ENCODE data around the gene DUSP7. TPM values are rescaled to one million over a fixed set of nuclear protein-coding genes. Genes with fewer than 3 reads are reported as not detected.

Gene DUSP7
- polyA plus RNA-seq: 10 to 100 TPM; 18.2 to 35.2 TPM

- Histone ChIP-seq H3K4me3 (ENCODE audit: low read depth in 1 of 2, low read length in 2 of 2) (peak within 1 kb of the TSS; percentile 82 to 91), H3K27ac (ENCODE audit: low read depth in 2 of 2, low read length in 1 of 2) (peak within 1 kb of the TSS; percentile 97 to 99), H3K27me3 (ENCODE audit: control insufficient read depth in 1 of 2, insufficient read depth in 2 of 2, low read length in 2 of 2) (no peaks in the 10 kb centered on the region), H3K9me3 (ENCODE audit: control insufficient read depth in 2 of 2, insufficient read depth in 1 of 2, low read depth in 1 of 2, low read length in 1 of 2) (no peaks in the 10 kb centered on the region), H3K36me3 (ENCODE audit: control insufficient read depth in 2 of 2, insufficient read depth in 2 of 2, low read length in 1 of 2) (peaks cover 0 to 18% of the 10 kb centered on the region in 2 donors), H3K4me1 (ENCODE audit: control insufficient read depth in 2 of 2, insufficient read depth in 2 of 2, low read length in 1 of 2) (peaks cover 9 to 49% of the 10 kb centered on the region in 2 donors)
- 0 to 1% methylated on average over 39 to 51 of the region's 51 CpGs for WGBS, 2 donors
Observed at GRCh38 chr3:52056521-52056967, at the start of gene DUSP7. TSS of gene DUSP7 (minus strand) at chr3:52056571. CDS start at chr3:52056366, 205 bp downstream.

- WGBS, 2 donors: 81 to 88% methylated on average over 10 of the region's 10 CpGs
- Histone ChIP-seq H3K4me1 (ENCODE audit: control insufficient read depth in 2 of 2, insufficient read depth in 2 of 2, low read length in 1 of 2) (peaks cover 2 to 16% of the 10 kb centered on the region in 2 donors), H3K27me3 (ENCODE audit: control insufficient read depth in 1 of 2, insufficient read depth in 2 of 2, low read length in 2 of 2) (no peaks in the 10 kb centered on the region), H3K9me3 (ENCODE audit: control insufficient read depth in 2 of 2, insufficient read depth in 1 of 2, low read depth in 1 of 2, low read length in 1 of 2) (no peaks in the 10 kb centered on the region), H3K4me3 (ENCODE audit: low read depth in 1 of 2, low read length in 2 of 2) (no peak overlapping the region), H3K36me3 (ENCODE audit: control insufficient read depth in 2 of 2, insufficient read depth in 2 of 2, low read length in 1 of 2) (no peaks in the 10 kb centered on the region), H3K27ac (ENCODE audit: low read depth in 2 of 2, low read length in 1 of 2) (no peak overlapping the region)
Observed at GRCh38 chr3:52104684-52105640, 48.6 kb upstream of the DUSP7 start.

- no peak overlapping the region for H3K27ac ChIP-seq (ENCODE audit: low read depth in 2 of 2, low read length in 1 of 2)
- no peaks in the 10 kb centered on the region for H3K9me3 ChIP-seq (ENCODE audit: control insufficient read depth in 2 of 2, insufficient read depth in 1 of 2, low read depth in 1 of 2, low read length in 1 of 2)
- WGBS, 2 donors: 96 to 99% methylated on average over 4 of the region's 4 CpGs
- peaks cover 2 to 11% of the 10 kb centered on the region in 2 donors for H3K4me1 ChIP-seq (ENCODE audit: control insufficient read depth in 2 of 2, insufficient read depth in 2 of 2, low read length in 1 of 2)
- peaks cover 0 to 3% of the 10 kb centered on the region in 2 donors for H3K36me3 ChIP-seq (ENCODE audit: control insufficient read depth in 2 of 2, insufficient read depth in 2 of 2, low read length in 1 of 2)
- H3K27me3 ChIP-seq (ENCODE audit: control insufficient read depth in 1 of 2, insufficient read depth in 2 of 2, low read length in 2 of 2): no peaks in the 10 kb centered on the region
- no peak overlapping the region for H3K4me3 ChIP-seq (ENCODE audit: low read depth in 1 of 2, low read length in 2 of 2)
Observed at GRCh38 chr3:52102934-52103333, 46.6 kb upstream of the DUSP7 start.

GRCh38 chr3:52099001-52099401 is 42.6 kb upstream of the DUSP7 start:
- Histone ChIP-seq H3K27me3 (ENCODE audit: control insufficient read depth in 1 of 2, insufficient read depth in 2 of 2, low read length in 2 of 2) (no peaks in the 10 kb centered on the region), H3K4me3 (ENCODE audit: low read depth in 1 of 2, low read length in 2 of 2) (no peak overlapping the region), H3K9me3 (ENCODE audit: control insufficient read depth in 2 of 2, insufficient read depth in 1 of 2, low read depth in 1 of 2, low read length in 1 of 2) (no peaks in the 10 kb centered on the region), H3K4me1 (ENCODE audit: control insufficient read depth in 2 of 2, insufficient read depth in 2 of 2, low read length in 1 of 2) (no peaks in the 10 kb centered on the region), H3K36me3 (ENCODE audit: control insufficient read depth in 2 of 2, insufficient read depth in 2 of 2, low read length in 1 of 2) (peaks cover 0 to 3% of the 10 kb centered on the region in 2 donors), H3K27ac (ENCODE audit: low read depth in 2 of 2, low read length in 1 of 2) (no peak overlapping the region)
- 73 to 80% methylated on average over 3 of the region's 3 CpGs for WGBS, 2 donors

GRCh38 chr3:52097851-52098507 is 41.6 kb upstream of the DUSP7 start:
- H3K27ac ChIP-seq (ENCODE audit: low read depth in 2 of 2, low read length in 1 of 2): no peak overlapping the region
- no peaks in the 10 kb centered on the region for H3K9me3 ChIP-seq (ENCODE audit: control insufficient read depth in 2 of 2, insufficient read depth in 1 of 2, low read depth in 1 of 2, low read length in 1 of 2)
- no peak overlapping the region for H3K4me3 ChIP-seq (ENCODE audit: low read depth in 1 of 2, low read length in 2 of 2)
- 84 to 90% methylated on average over 2 of the region's 2 CpGs for WGBS, 2 donors
- no peaks in the 10 kb centered on the region for H3K27me3 ChIP-seq (ENCODE audit: control insufficient read depth in 1 of 2, insufficient read depth in 2 of 2, low read length in 2 of 2)
- peaks cover 0 to 1% of the 10 kb centered on the region in 2 donors for H3K4me1 ChIP-seq (ENCODE audit: control insufficient read depth in 2 of 2, insufficient read depth in 2 of 2, low read length in 1 of 2)
- H3K36me3 ChIP-seq (ENCODE audit: control insufficient read depth in 2 of 2, insufficient read depth in 2 of 2, low read length in 1 of 2): peaks cover 0 to 3% of the 10 kb centered on the region in 2 donors

GRCh38 chr3:52095990-52096775 is 39.8 kb upstream of the DUSP7 start:
- 93% methylated on average over 8 of the region's 8 CpGs for WGBS, 2 donors
- Histone ChIP-seq H3K4me3 (ENCODE audit: low read depth in 1 of 2, low read length in 2 of 2) (no peak overlapping the region), H3K27me3 (ENCODE audit: control insufficient read depth in 1 of 2, insufficient read depth in 2 of 2, low read length in 2 of 2) (no peaks in the 10 kb centered on the region), H3K9me3 (ENCODE audit: control insufficient read depth in 2 of 2, insufficient read depth in 1 of 2, low read depth in 1 of 2, low read length in 1 of 2) (no peaks in the 10 kb centered on the region), H3K4me1 (ENCODE audit: control insufficient read depth in 2 of 2, insufficient read depth in 2 of 2, low read length in 1 of 2) (peaks cover 0 to 1% of the 10 kb centered on the region in 2 donors), H3K36me3 (ENCODE audit: control insufficient read depth in 2 of 2, insufficient read depth in 2 of 2, low read length in 1 of 2) (peaks cover 0 to 3% of the 10 kb centered on the region in 2 donors), H3K27ac (ENCODE audit: low read depth in 2 of 2, low read length in 1 of 2) (no peak overlapping the region)

- H3K27me3 ChIP-seq (ENCODE audit: control insufficient read depth in 1 of 2, insufficient read depth in 2 of 2, low read length in 2 of 2): no peaks in the 10 kb centered on the region
- H3K27ac ChIP-seq (ENCODE audit: low read depth in 2 of 2, low read length in 1 of 2): no peak overlapping the region
- WGBS, 2 donors: 94 to 97% methylated on average over 11 of the region's 11 CpGs
- H3K4me1 ChIP-seq (ENCODE audit: control insufficient read depth in 2 of 2, insufficient read depth in 2 of 2, low read length in 1 of 2): peaks cover 1 to 5% of the 10 kb centered on the region in 2 donors
- H3K9me3 ChIP-seq (ENCODE audit: control insufficient read depth in 2 of 2, insufficient read depth in 1 of 2, low read depth in 1 of 2, low read length in 1 of 2): no peaks in the 10 kb centered on the region
- H3K4me3 ChIP-seq (ENCODE audit: low read depth in 1 of 2, low read length in 2 of 2): no peak overlapping the region
- peaks cover 0 to 3% of the 10 kb centered on the region in 2 donors for H3K36me3 ChIP-seq (ENCODE audit: control insufficient read depth in 2 of 2, insufficient read depth in 2 of 2, low read length in 1 of 2)
Observed at GRCh38 chr3:52094571-52095485, 38.5 kb upstream of the DUSP7 start.

GRCh38 chr3:52093756-52094545 is 37.6 kb upstream of the DUSP7 start:
- Histone ChIP-seq H3K27ac (ENCODE audit: low read depth in 2 of 2, low read length in 1 of 2) (peak overlapping the region in 1 of 2 donors; percentile 11), H3K4me1 (ENCODE audit: control insufficient read depth in 2 of 2, insufficient read depth in 2 of 2, low read length in 1 of 2) (peaks cover 1 to 7% of the 10 kb centered on the region in 2 donors), H3K27me3 (ENCODE audit: control insufficient read depth in 1 of 2, insufficient read depth in 2 of 2, low read length in 2 of 2) (no peaks in the 10 kb centered on the region), H3K4me3 (ENCODE audit: low read depth in 1 of 2, low read length in 2 of 2) (no peak overlapping the region), H3K36me3 (ENCODE audit: control insufficient read depth in 2 of 2, insufficient read depth in 2 of 2, low read length in 1 of 2) (peaks cover 0 to 3% of the 10 kb centered on the region in 2 donors), H3K9me3 (ENCODE audit: control insufficient read depth in 2 of 2, insufficient read depth in 1 of 2, low read depth in 1 of 2, low read length in 1 of 2) (no peaks in the 10 kb centered on the region)
- WGBS, 2 donors: 86 to 95% methylated on average over 7 of the region's 7 CpGs
